Erythroblast (primary cell): Measurements from ENCODE around the gene MAU2.
"Not testable (repeated sequence)": the region's sequence is repeated elsewhere in the genome, so short reads cannot be mapped to it uniquely, and the experiment has no call there.

ENCODE experiments used
- DNase-seq, 2 experiments: peaks; one replicate each; lab custom pipeline; 2025; lab: John Stamatoyannopoulos, UW
- GATA1 ChIP-seq: IDR thresholded peaks from 2 replicates; pipeline ENCODE4 v1.6.1; 2011; ENCODE audit warnings: low read depth, mild to moderate bottlenecking, control low read depth, low read length, moderate library complexity
- POLR2A ChIP-seq: IDR thresholded peaks from 2 replicates; pipeline ENCODE4 v1.6.1; 2011; ENCODE audit warnings: mild to moderate bottlenecking, low read length

Gene MAU2

GRCh38 chr19:19387108-19387507 lies 66.5 kb downstream of the MAU2 start:
- no peak for DNase-seq
- no peak for TF ChIP-seq POLR2A
- no peak for TF ChIP-seq GATA1

- TF ChIP-seq POLR2A (no peak), GATA1 (no peak)
- DNase-seq: no peak
These were observed 68.2 kb downstream of the MAU2 start for GRCh38 chr19:19388568-19389555.

GRCh38 chr19:19389683-19390082 lies 69.1 kb downstream of the MAU2 start:
- DNase-seq: not testable (repeated sequence)

- DNase-seq: not testable (repeated sequence)
These were observed 73.7 kb downstream of the MAU2 start for GRCh38 chr19:19394333-19394732.

GRCh38 chr19:19399733-19400433 lies 79.3 kb downstream of the MAU2 start:
- DNase-seq: no peak
- no peak for TF ChIP-seq POLR2A
- TF ChIP-seq GATA1: no peak

GRCh38 chr19:19402656-19403372 lies 82.2 kb downstream of the MAU2 start:
- peak in 1 of 2 experiments; percentile 78 for DNase-seq
- TF ChIP-seq POLR2A: no peak
- TF ChIP-seq GATA1: no peak

- TF ChIP-seq POLR2A: no peak
- no peak for TF ChIP-seq GATA1
- peak; percentile 66 to 85 for DNase-seq
These were observed 82.8 kb downstream of the MAU2 start for GRCh38 chr19:19403373-19403901.

GRCh38 chr19:19404879-19405860 lies 84.5 kb downstream of the MAU2 start, which contains the start of gene GATAD2A:
GATAD2A (plus strand) TSS chr19:19405675; CDS start chr19:19465346, 59,671 bp downstream.
- TF ChIP-seq GATA1: no peak
- peak; percentile 48 for TF ChIP-seq POLR2A
- peak; percentile 97 to 98 for DNase-seq

GRCh38 chr19:19405971-19406877 lies 85.6 kb downstream of the MAU2 start:
- TF ChIP-seq POLR2A: no peak
- TF ChIP-seq GATA1: no peak
- peak; percentile 77 to 81 for DNase-seq

GRCh38 chr19:19406878-19407632 lies 86.4 kb downstream of the MAU2 start:
- TF ChIP-seq POLR2A (no peak), GATA1 (no peak)

GRCh38 chr19:19407633-19407930 lies 87.0 kb downstream of the MAU2 start:
- TF ChIP-seq GATA1 (no peak), POLR2A (no peak)
- no peak for DNase-seq

More at GRCh38 chr19:19406878-19407632, 86.4 kb downstream of the MAU2 start:
- DNase-seq: peak; percentile 80 to 82
